Right lobe of liver (tissue), 5 donors: ENCODE measurements around the gene AGAP4. TPM values are rescaled to one million over a fixed set of nuclear protein-coding genes. Genes with fewer than 3 reads are reported as not detected.

ENCODE experiments used
- small RNA-seq, 2 experiments: library from RNA; depleted of rRNA; stranded (forward); fragments of <200 nt; gene quantifications; one replicate each; pipeline ENCODE3, GENCODE V24; 2016
- total RNA-seq, 6 experiments: library from RNA; depleted of rRNA in 2 of 6; stranded (reverse); fragments of >200 nt in 2 of 6; fragmentation: NEBNext Ultra II Directional in 3 of 6; extraction: Animal tissue kit (Norgen Biotek cat#: 25700) in 3 of 6; gene quantifications; one replicate each; pipeline versions ENCODE4 v1.1.0 to v1.2.4, GENCODE V29; 2016 to 2023
- donor health status: DM: no; HTN: no; CAD: no.
- donor health status: DM: no; HTN: no; CAD: no.
- donor health status: DM: no; HTN: yes; CAD: no.
- donor health status: DM: no; HTN: yes; CAD: no.

The AGAP4 gene
- total RNA-seq, 6 experiments from 2014 or later: 4.8 to 13.8 (median 7.5) TPM

Small RNA genes within 50 kb of the gene (small RNA-seq; reads per million reads assigned to genes)
- gene AC012044.1: 0 reads per million in 2 experiments
- gene RNA5SP310: 0 reads per million in 2 experiments

Other genes starting within 250 kb of the AGAP4 start
- gene ZFAND4, start 174.7 kb downstream of the AGAP4 start, total RNA-seq: 10 to 100 TPM in 3 of 6 experiments, 1 to 10 TPM in 3; 6.3 to 15.2 (median 9.3) TPM
- 10 to 100 TPM; 10.0 to 25.5 (median 23.1) TPM for gene WASHC2C, start 120.2 kb downstream of the AGAP4 start, total RNA-seq
- gene TIMM23, start 125.0 kb upstream of the AGAP4 start, total RNA-seq: 10 to 100 TPM; 22.2 to 65.7 (median 30.3) TPM
- gene NCOA4, start 183.1 kb upstream of the AGAP4 start, total RNA-seq: 100 to 1,000 TPM; 130 to 224 (median 201) TPM
- under 1 TPM in 1 of 6 experiments, not detected in 5; 0.84 TPM for gene MSMB, start 198.8 kb upstream of the AGAP4 start, total RNA-seq